ENCODE measurements around the gene AANAT.

- TF ChIP-seq MAZ (IDR thresholded peaks at IDR 0.05; ENCODE audit: borderline replicate concordance, low read depth, low read length): no peak
- TF ChIP-seq, protein P1, sequence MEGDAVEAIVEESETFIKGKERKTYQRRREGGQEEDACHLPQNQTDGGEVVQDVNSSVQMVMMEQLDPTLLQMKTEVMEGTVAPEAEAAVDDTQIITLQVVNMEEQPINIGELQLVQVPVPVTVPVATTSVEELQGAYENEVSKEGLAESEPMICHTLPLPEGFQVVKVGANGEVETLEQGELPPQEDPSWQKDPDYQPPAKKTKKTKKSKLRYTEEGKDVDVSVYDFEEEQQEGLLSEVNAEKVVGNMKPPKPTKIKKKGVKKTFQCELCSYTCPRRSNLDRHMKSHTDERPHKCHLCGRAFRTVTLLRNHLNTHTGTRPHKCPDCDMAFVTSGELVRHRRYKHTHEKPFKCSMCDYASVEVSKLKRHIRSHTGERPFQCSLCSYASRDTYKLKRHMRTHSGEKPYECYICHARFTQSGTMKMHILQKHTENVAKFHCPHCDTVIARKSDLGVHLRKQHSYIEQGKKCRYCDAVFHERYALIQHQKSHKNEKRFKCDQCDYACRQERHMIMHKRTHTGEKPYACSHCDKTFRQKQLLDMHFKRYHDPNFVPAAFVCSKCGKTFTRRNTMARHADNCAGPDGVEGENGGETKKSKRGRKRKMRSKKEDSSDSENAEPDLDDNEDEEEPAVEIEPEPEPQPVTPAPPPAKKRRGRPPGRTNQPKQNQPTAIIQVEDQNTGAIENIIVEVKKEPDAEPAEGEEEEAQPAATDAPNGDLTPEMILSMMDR (IDR thresholded peaks at IDR 0.05): no peak
- no peak for TF ChIP-seq POLR2A (IDR thresholded peaks at IDR 0.05; ENCODE audit: low read length)
- TF ChIP-seq, protein P2, sequence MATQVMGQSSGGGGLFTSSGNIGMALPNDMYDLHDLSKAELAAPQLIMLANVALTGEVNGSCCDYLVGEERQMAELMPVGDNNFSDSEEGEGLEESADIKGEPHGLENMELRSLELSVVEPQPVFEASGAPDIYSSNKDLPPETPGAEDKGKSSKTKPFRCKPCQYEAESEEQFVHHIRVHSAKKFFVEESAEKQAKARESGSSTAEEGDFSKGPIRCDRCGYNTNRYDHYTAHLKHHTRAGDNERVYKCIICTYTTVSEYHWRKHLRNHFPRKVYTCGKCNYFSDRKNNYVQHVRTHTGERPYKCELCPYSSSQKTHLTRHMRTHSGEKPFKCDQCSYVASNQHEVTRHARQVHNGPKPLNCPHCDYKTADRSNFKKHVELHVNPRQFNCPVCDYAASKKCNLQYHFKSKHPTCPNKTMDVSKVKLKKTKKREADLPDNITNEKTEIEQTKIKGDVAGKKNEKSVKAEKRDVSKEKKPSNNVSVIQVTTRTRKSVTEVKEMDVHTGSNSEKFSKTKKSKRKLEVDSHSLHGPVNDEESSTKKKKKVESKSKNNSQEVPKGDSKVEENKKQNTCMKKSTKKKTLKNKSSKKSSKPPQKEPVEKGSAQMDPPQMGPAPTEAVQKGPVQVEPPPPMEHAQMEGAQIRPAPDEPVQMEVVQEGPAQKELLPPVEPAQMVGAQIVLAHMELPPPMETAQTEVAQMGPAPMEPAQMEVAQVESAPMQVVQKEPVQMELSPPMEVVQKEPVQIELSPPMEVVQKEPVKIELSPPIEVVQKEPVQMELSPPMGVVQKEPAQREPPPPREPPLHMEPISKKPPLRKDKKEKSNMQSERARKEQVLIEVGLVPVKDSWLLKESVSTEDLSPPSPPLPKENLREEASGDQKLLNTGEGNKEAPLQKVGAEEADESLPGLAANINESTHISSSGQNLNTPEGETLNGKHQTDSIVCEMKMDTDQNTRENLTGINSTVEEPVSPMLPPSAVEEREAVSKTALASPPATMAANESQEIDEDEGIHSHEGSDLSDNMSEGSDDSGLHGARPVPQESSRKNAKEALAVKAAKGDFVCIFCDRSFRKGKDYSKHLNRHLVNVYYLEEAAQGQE (IDR thresholded peaks at IDR 0.05): no peak
- TF ChIP-seq SMC3 (IDR thresholded peaks at IDR 0.05): no peak
- TF ChIP-seq FOXS1 (CRISPR knock-in tag; IDR thresholded peaks at IDR 0.05): no peak
- no peak for TF ChIP-seq POLR2AphosphoS2 (conservative IDR thresholded peaks at IDR 0.05; ENCODE audit: low read length)
- no peak for TF ChIP-seq HDAC2 (IDR thresholded peaks at IDR 0.05)
- TF ChIP-seq, protein P3, sequence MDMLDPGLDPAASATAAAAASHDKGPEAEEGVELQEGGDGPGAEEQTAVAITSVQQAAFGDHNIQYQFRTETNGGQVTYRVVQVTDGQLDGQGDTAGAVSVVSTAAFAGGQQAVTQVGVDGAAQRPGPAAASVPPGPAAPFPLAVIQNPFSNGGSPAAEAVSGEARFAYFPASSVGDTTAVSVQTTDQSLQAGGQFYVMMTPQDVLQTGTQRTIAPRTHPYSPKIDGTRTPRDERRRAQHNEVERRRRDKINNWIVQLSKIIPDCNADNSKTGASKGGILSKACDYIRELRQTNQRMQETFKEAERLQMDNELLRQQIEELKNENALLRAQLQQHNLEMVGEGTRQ (IDR thresholded peaks at IDR 0.05): no peak
- no peak for TF ChIP-seq RFX5 (IDR thresholded peaks at IDR 0.05)
- TF ChIP-seq, protein P4, sequence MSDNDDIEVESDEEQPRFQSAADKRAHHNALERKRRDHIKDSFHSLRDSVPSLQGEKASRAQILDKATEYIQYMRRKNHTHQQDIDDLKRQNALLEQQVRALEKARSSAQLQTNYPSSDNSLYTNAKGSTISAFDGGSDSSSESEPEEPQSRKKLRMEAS (IDR thresholded peaks at IDR 0.05): no peak
- TF ChIP-seq, protein P5, sequence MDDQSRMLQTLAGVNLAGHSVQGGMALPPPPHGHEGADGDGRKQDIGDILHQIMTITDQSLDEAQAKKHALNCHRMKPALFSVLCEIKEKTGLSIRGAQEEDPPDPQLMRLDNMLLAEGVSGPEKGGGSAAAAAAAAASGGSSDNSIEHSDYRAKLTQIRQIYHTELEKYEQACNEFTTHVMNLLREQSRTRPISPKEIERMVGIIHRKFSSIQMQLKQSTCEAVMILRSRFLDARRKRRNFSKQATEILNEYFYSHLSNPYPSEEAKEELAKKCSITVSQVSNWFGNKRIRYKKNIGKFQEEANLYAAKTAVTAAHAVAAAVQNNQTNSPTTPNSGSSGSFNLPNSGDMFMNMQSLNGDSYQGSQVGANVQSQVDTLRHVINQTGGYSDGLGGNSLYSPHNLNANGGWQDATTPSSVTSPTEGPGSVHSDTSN (IDR thresholded peaks at IDR 0.05): no peak
- TF ChIP-seq GATA3 (IDR thresholded peaks at IDR 0.05; ENCODE audit: borderline replicate concordance): no peak
Measured at GRCh38 chr17:76466775-76467130, 650 bp upstream of the AANAT start.
